K562 (cell line): Measurements from ENCODE around the gene WFIKKN2. TPM values are rescaled to one million over a fixed set of nuclear protein-coding genes. Genes with fewer than 3 reads are reported as not detected.

Source experiments
- ATAC-seq: fragments of 200-7000 bp; cut with Tn5 transposase; 3 replicates; pipeline ENCODE4 v1.9.1; 2020; ENCODE audit warnings: moderate library complexity
- BruUV-seq: library from RNA; stranded (reverse); fragments of 400-500 nt; replicated peaks from 2 replicates; lab custom pipeline; 2021; lab: Mats Ljungman, UMichigan
- CTCF ChIA-PET: fragments of 300-600 bp; formaldehyde crosslinking; extraction: SDS; loops from one replicate; lab custom pipeline; 2021; ENCODE audit warnings: low intra/inter-chr PET ratio; lab: Yijun Ruan, JAX
- POLR2A ChIA-PET: fragments of 300-600, 350-650 bp; sonication (Branson Sonifier 250); formaldehyde crosslinking; extraction: SDS; loops from one replicate; lab custom pipeline; 2021; ENCODE audit warnings: antibody characterized with exemption, inconsistent platforms; lab: Yijun Ruan, JAX
- DNase-seq, 4 experiments: peaks; one replicate each; pipeline versions ENCODE4 v3.0.0 to v3.0.0-alpha.2; 2011 to 2018; ENCODE audit warnings: low spot score in 3 of 4, mixed read lengths in 3 of 4; ENCODE audit errors: extremely low read depth in 1 of 4
- FAIRE-seq: peaks from 2 replicates; lab custom pipeline; 2011; peaks lifted over from hg19 to GRCh38; lab: Jason Lieb, UNC
- H2AFZ ChIP-seq: 2 replicates; pipeline ENCODE4 v1.6.0; 2011; ENCODE audit warnings: low read depth, low read length, control low read depth, inconsistent platforms
- H3K27ac ChIP-seq: fragments of 200-600 bp; 3 replicates; pipeline ENCODE4 v1.8.0; 2011; ENCODE audit warnings: low read depth, mild to moderate bottlenecking, control low read depth, inconsistent platforms, low read length, moderate library complexity, mixed read lengths; ENCODE audit errors: extremely low read depth
- H3K27me3 ChIP-seq, 2 experiments: fragments of 300-600 bp in 1 of 2; 2 replicates in 1 of 2; 3 replicates in 1 of 2; pipeline versions ENCODE4 v1.6.0 to v1.8.0; 2011; ENCODE audit warnings: inconsistent platforms in 2 of 2, low read length in 2 of 2, mild to moderate bottlenecking in 1 of 2, mixed read lengths in 1 of 2, moderate library complexity in 1 of 2; ENCODE audit not compliant: control insufficient read depth in 2 of 2, insufficient read depth in 2 of 2
- H3K36me3 ChIP-seq: fragments of 300-600 bp; 3 replicates; pipeline ENCODE4 v1.8.0; 2011; ENCODE audit warnings: mild to moderate bottlenecking, low read length, inconsistent platforms; ENCODE audit not compliant: control insufficient read depth, insufficient read depth
- H3K4me1 ChIP-seq, 2 experiments: fragments of 200-600 bp in 1 of 2; replicated peaks in 1 of 2; 2 replicates in 1 of 2; 3 replicates in 1 of 2; pipeline versions ENCODE4 v1.5.1 to v1.8.0; 2011; ENCODE audit warnings: inconsistent platforms in 2 of 2, low read length in 2 of 2, mild to moderate bottlenecking in 1 of 2, mixed read lengths in 1 of 2, moderate library complexity in 1 of 2; ENCODE audit not compliant: control insufficient read depth in 2 of 2, insufficient read depth in 2 of 2
- H3K4me2 ChIP-seq: 2 replicates; pipeline ENCODE4 v1.6.1; 2011; ENCODE audit warnings: low read length, control low read depth, inconsistent platforms, mixed read lengths; ENCODE audit not compliant: insufficient read depth
- H3K4me3 ChIP-seq: fragments of 200-600 bp; sonication (generic), shearing (Covaris generic); 2 replicates; pipeline ENCODE4 v1.5.1; 2016; ENCODE audit warnings: control low read depth, inconsistent platforms
- H3K79me2 ChIP-seq: fragments of 200-600 bp; 3 replicates; pipeline ENCODE4 v1.8.0; 2011; ENCODE audit warnings: low read length, inconsistent platforms; ENCODE audit not compliant: control insufficient read depth, insufficient read depth
- H3K9ac ChIP-seq, 2 experiments: 2 replicates each; pipeline versions ENCODE4 v1.6.0 to v1.6.1; 2011; ENCODE audit warnings: low read depth in 2 of 2, low read length in 2 of 2, control low read depth in 1 of 2, inconsistent platforms in 1 of 2, mild to moderate bottlenecking in 1 of 2, mixed read lengths in 1 of 2; ENCODE audit not compliant: insufficient read depth in 1 of 2
- H3K9me1 ChIP-seq: one replicate; pipeline ENCODE4 v1.6.0; 2011; ENCODE audit warnings: inconsistent platforms, mild to moderate bottlenecking, low read length, moderate library complexity; ENCODE audit not compliant: control insufficient read depth, insufficient read depth
- H3K9me3 ChIP-seq: replicated peaks from 2 replicates; pipeline ENCODE4 v1.5.1; 2011; ENCODE audit warnings: low read depth, low read length, inconsistent platforms; ENCODE audit not compliant: control insufficient read depth, insufficient read depth
- H4K20me1 ChIP-seq: replicated peaks from 2 replicates; pipeline ENCODE4 v1.6.1; 2011; ENCODE audit warnings: low read length, inconsistent platforms, mixed read lengths; ENCODE audit not compliant: control insufficient read depth, insufficient read depth
- CBFA2T3 ChIP-seq: fragments of 450-650 bp; IDR thresholded peaks from 2 replicates; pipeline ENCODE4 v1.6.1; 2017
- ETV1 ChIP-seq: fragments of 450-650 bp; conservative IDR thresholded peaks from 2 replicates; pipeline ENCODE4 v1.6.1; 2016; ENCODE audit warnings: missing genetic modification characterization, control low read depth, low read depth, missing compliant biosample characterization
- FOXA3 ChIP-seq, 2 experiments: fragments of 450-650 bp in 1 of 2; sonication (generic) in 1 of 2; formaldehyde crosslinking; IDR thresholded peaks in 1 of 2; conservative IDR thresholded peaks in 1 of 2; 2 replicates each; pipeline versions ENCODE4 v1.4.0 to v1.8.0; 2020 to 2022; ENCODE audit warnings: mild to moderate bottlenecking in 2 of 2, missing genetic modification reagents in 1 of 2
- KHSRP ChIP-seq: fragments of 450-650 bp; IDR thresholded peaks from 2 replicates; pipeline ENCODE4 v1.6.1; 2017
- MAZ ChIP-seq, 2 experiments: fragments of 450-650 bp in 1 of 2; sonication (generic) in 1 of 2; formaldehyde crosslinking; IDR thresholded peaks in 1 of 2; conservative IDR thresholded peaks in 1 of 2; 2 replicates each; pipeline versions ENCODE4 v1.4.0 to v1.5.0; 2020; ENCODE audit warnings: mild to moderate bottlenecking in 1 of 2, missing genetic modification reagents in 1 of 2
- NUFIP1 ChIP-seq: fragments of 450-650 bp; IDR thresholded peaks from 2 replicates; pipeline ENCODE4 v1.6.1; 2018; ENCODE audit not compliant: partially characterized antibody
- PCBP2 ChIP-seq: fragments of 200-400 bp; formaldehyde crosslinking; IDR thresholded peaks from 2 replicates; pipeline ENCODE4 v1.6.1; 2018; ENCODE audit warnings: low read length, low read depth, mild to moderate bottlenecking, moderate library complexity; ENCODE audit not compliant: poor library complexity, severe bottlenecking
- PYGO2 ChIP-seq: fragments of 450-650 bp; IDR thresholded peaks from 2 replicates; pipeline ENCODE4 v1.6.1; 2016; ENCODE audit warnings: mild to moderate bottlenecking, missing genetic modification characterization, moderate library complexity, missing compliant biosample characterization
- RBFOX2 ChIP-seq: fragments of 200-400 bp; formaldehyde crosslinking; IDR thresholded peaks from 2 replicates; pipeline ENCODE4 v1.6.1; 2017; ENCODE audit warnings: low read depth, mild to moderate bottlenecking, low read length, moderate library complexity
- SAP30 ChIP-seq: fragments of 200-600 bp; sonication (generic); IDR thresholded peaks from 2 replicates; pipeline ENCODE4 v1.6.1; 2012; ENCODE audit warnings: borderline replicate concordance, low read depth, mild to moderate bottlenecking, moderate library complexity, low read length, control low read depth, inconsistent platforms; ENCODE audit not compliant: insufficient read depth, poor library complexity, severe bottlenecking
- SIRT6 ChIP-seq: IDR thresholded peaks from one replicate; pipeline ENCODE4 v1.6.1; 2012; ENCODE audit warnings: low read depth, mild to moderate bottlenecking, control low read depth, inconsistent platforms, low read length, moderate library complexity
- SMAD1 ChIP-seq: fragments of 150-350 bp; IDR thresholded peaks from 2 replicates; pipeline ENCODE4 v1.6.1; 2014; ENCODE audit warnings: low read length, low read depth; ENCODE audit not compliant: partially characterized antibody
- SREBF2 ChIP-seq: sonication (generic); formaldehyde crosslinking; IDR thresholded peaks from 2 replicates; pipeline ENCODE4 v1.4.0; 2020; ENCODE audit warnings: mild to moderate bottlenecking, missing genetic modification reagents
- TAF7 ChIP-seq: fragments of 450-650 bp; IDR thresholded peaks from 2 replicates; pipeline ENCODE4 v1.6.1; 2016; ENCODE audit warnings: missing genetic modification characterization, missing compliant biosample characterization
- TAL1 ChIP-seq: fragments of 450-650 bp; IDR thresholded peaks from 2 replicates; pipeline ENCODE4 v1.6.1; 2016; ENCODE audit warnings: mild to moderate bottlenecking
- TSC22D4 ChIP-seq: fragments of 450-650 bp; IDR thresholded peaks from 2 replicates; pipeline ENCODE4 v1.6.1; 2016; ENCODE audit warnings: missing genetic modification characterization, missing biosample characterization, control low read depth
- ZBTB8A ChIP-seq: fragments of 450-650 bp; IDR thresholded peaks from 2 replicates; pipeline ENCODE4 v1.6.1; 2018; ENCODE audit warnings: mild to moderate bottlenecking, moderate library complexity; ENCODE audit not compliant: partially characterized antibody
- ZNF134 ChIP-seq: fragments of 250-450 bp; sonication (Bioruptor Pico); conservative IDR thresholded peaks from 2 replicates; pipeline ENCODE4 v1.4.0; 2020
- ZNF785 ChIP-seq: fragments of 250-450 bp; sonication (Bioruptor Pico); IDR thresholded peaks from 2 replicates; pipeline ENCODE4 v1.4.0; 2020; ENCODE audit warnings: mild to moderate bottlenecking
- WGBS: fragments of 100-300 bp; shearing (Covaris generic); methylation state at CpG from one replicate; pipeline ENCODE4 v1.1.6; 2016; ENCODE audit warnings: low coverage, mixed read lengths; ENCODE audit not compliant: insufficient coverage; ENCODE audit errors: missing lambda C conversion rate; 5-methylcytosine and 5-hydroxymethylcytosine counted together
- in situ Hi-C: fragments of 300-500 bp; cut with MboI; formaldehyde crosslinking; loops from 4 replicates; pipeline ENCODE4 v1.15.0; 2018; ENCODE audit warnings: inconsistent platforms, mixed read lengths
- intact Hi-C: fragments of 100-400 bp; cut with micrococcal nuclease; formaldehyde crosslinking; loops from 2 replicates; pipeline ENCODE4 v1.14.2; 2022
- polyA plus RNA-seq, 8 experiments: library from polyadenylated mRNA; depleted of rRNA in 4 of 8; stranded (reverse) in 5 of 8; unstranded in 3 of 8; fragments of >200 nt; fragmentation: Nextera tagmentation in 2 of 8; fragmentation: Illumina TruSeq in 1 of 8; extraction: Ambion mirVana in 2 of 8; extraction: Trizol in 1 of 8; gene quantifications; 2 replicates each; pipeline versions ENCODE4 v1.2.1 to v1.2.3, GENCODE V29; 2011 to 2014; ENCODE audit warnings: inconsistent platforms in 1 of 8, missing spikeins in 1 of 8
- total RNA-seq, 7 experiments: library from RNA; depleted of rRNA in 6 of 7; stranded (reverse); fragments of >200 nt in 6 of 7; fragmentation: Illumina TruSeq in 2 of 7; extraction: Trizol in 2 of 7; gene quantifications; 2 replicates each; pipeline versions ENCODE4 v1.2.1 to v1.2.3, GENCODE V29; 2011 to 2021; ENCODE audit warnings: low replicate concordance in 1 of 7
- TF ChIP-seq, protein P1 (sequence below): fragments of 250-450 bp; sonication (Bioruptor Pico); IDR thresholded peaks from 2 replicates; pipeline ENCODE4 v1.8.0; 2022; ENCODE audit warnings: moderate library complexity, mild to moderate bottlenecking, inconsistent platforms
- TF ChIP-seq, protein P2 (sequence below): sonication (generic); formaldehyde crosslinking; IDR thresholded peaks from 2 replicates; pipeline ENCODE4 v1.8.1; 2023; ENCODE audit warnings: mild to moderate bottlenecking, missing genetic modification reagents, moderate library complexity

WFIKKN2 gene
- total and polyA plus RNA-seq, 9 of the 15 experiments (the other 6 are each of a cell fraction or from before 2014, with no cell fraction given), result 0.07 TPM; not detected in 8

DNA sequence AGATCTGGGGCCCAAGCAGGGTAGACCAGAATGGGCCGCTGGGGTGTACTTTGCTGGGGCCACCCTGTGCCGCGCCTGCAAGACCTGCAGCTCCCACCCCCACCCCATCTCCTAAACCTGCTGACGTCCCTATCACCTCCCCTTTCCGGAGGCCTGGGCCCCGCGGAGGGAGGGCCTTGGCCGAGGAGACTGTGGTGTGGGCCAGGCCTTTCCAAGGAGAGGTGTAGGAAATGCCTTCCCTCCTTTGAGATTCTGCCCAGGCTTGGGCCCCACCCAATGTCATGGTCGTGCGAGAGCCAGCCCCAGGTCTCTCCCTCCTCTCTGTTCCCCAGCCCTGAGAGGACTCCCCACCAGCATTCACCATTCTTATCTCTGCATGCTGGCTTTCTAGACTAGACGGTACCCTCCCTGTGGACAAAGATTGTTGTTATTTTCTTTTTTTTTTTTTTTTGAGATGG, 3.9 kb upstream of the WFIKKN2 start:
- ChIA-PET CTCF (no interaction called here), POLR2A (interaction anchor here (1.0 to 1.5 kb wide), 2 partner anchors 10 to 16 kb away, joined by 3 to 5 read pairs; no protein-coding TSS in a partner anchor)
- peak overlapping the region; percentile 84 for H2AFZ ChIP-seq
- BruUV-seq, result no TSS peak
- H3K9me3 ChIP-seq, result no peaks in the 10 kb centered on the region
- no peak overlapping the region for H3K4me3 ChIP-seq
- H3K27me3 ChIP-seq, result peaks cover 0 to 20% of the 10 kb centered on the region in 2 experiments; a peak in 3 of 5 replicates
- peak overlapping the region; percentile 8; the same call in 1 of the 2 replicates for H3K4me2 ChIP-seq
- no peaks in the 10 kb centered on the region for H4K20me1 ChIP-seq
- H3K4me1 ChIP-seq, result peaks cover 18 to 54% of the 10 kb centered on the region in 2 experiments
- ATAC-seq, result peak; percentile 84
- H3K79me2 ChIP-seq, result no peaks in the 10 kb centered on the region
- peak; percentile 52 for FAIRE-seq
- no peaks in the 10 kb centered on the region for H3K9me1 ChIP-seq
- peak; percentile 68 to 75 (median 72) for DNase-seq
- H3K36me3 ChIP-seq, result no peaks in the 10 kb centered on the region
- H3K27ac ChIP-seq, result peak overlapping the region; percentile 30; the same call in 2 of the 3 replicates
- WGBS, result 4% methylated on average over 10 of the region's 11 CpGs
- in situ Hi-C loops, result loop anchor here (5.0 kb wide), 1 partner anchor 284 kb away; the partner anchor contains the start of gene SPATA20
- peak overlapping the region in 1 of 2 experiments; percentile 78; a peak in 1 of 4 replicates for H3K9ac ChIP-seq
- intact Hi-C loops, result no loop called here
- no peak for TF ChIP-seq SAP30
- no peak for TF ChIP-seq NUFIP1
- peak; percentile 31; the same call in 1 of the 2 replicates for TF ChIP-seq RBFOX2
- TF ChIP-seq TSC22D4 (tag), result no peak
- no peak for TF ChIP-seq TAF7 (tag)
- TF ChIP-seq TAL1, result no peak
- TF ChIP-seq, protein P1, sequence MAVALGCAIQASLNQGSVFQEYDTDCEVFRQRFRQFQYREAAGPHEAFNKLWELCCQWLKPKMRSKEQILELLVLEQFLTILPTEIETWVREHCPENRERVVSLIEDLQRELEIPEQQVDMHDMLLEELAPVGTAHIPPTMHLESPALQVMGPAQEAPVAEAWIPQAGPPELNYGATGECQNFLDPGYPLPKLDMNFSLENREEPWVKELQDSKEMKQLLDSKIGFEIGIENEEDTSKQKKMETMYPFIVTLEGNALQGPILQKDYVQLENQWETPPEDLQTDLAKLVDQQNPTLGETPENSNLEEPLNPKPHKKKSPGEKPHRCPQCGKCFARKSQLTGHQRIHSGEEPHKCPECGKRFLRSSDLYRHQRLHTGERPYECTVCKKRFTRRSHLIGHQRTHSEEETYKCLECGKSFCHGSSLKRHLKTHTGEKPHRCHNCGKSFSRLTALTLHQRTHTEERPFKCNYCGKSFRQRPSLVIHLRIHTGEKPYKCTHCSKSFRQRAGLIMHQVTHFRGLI (CRISPR knock-in tag), result no peak
- no peak for TF ChIP-seq ZBTB8A
- TF ChIP-seq ZNF785, result no peak
- no peak for TF ChIP-seq SIRT6
- TF ChIP-seq SMAD1, result no peak
- no peak for TF ChIP-seq PYGO2 (tag)
- peak; percentile 74 for TF ChIP-seq ETV1 (tag)
- TF ChIP-seq PCBP2, result no peak
- peak in 1 of 2 experiments; percentile 23; a peak in 1 of 4 replicates for TF ChIP-seq MAZ (CRISPR knock-in tag; conservative IDR thresholded peaks at IDR 0.05 in 1 of 2, IDR thresholded peaks at IDR 0.05 in 1 of 2)
- TF ChIP-seq CBFA2T3, result 0 out of 2 replicates have a peak, but pooled peaks have one; percentile 40
- no peak for TF ChIP-seq FOXA3 (CRISPR knock-in tag; conservative IDR thresholded peaks at IDR 0.05 in 1 of 2, IDR thresholded peaks at IDR 0.05 in 1 of 2)
- no peak for TF ChIP-seq KHSRP
- TF ChIP-seq, protein P2, sequence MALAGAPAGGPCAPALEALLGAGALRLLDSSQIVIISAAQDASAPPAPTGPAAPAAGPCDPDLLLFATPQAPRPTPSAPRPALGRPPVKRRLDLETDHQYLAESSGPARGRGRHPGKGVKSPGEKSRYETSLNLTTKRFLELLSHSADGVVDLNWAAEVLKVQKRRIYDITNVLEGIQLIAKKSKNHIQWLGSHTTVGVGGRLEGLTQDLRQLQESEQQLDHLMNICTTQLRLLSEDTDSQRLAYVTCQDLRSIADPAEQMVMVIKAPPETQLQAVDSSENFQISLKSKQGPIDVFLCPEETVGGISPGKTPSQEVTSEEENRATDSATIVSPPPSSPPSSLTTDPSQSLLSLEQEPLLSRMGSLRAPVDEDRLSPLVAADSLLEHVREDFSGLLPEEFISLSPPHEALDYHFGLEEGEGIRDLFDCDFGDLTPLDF (CRISPR knock-in tag), result no peak
- no peak for TF ChIP-seq ZNF134 (CRISPR knock-in tag)
- no peak for TF ChIP-seq SREBF2 (CRISPR knock-in tag)
